Natural killer cell (primary cell): ENCODE data around the gene ZNF518A. TPM values are rescaled to one million over a fixed set of nuclear protein-coding genes. Genes with fewer than 3 reads are reported as not detected.

Experiments used
- ATAC-seq, 3 donors: fragments of 150-1000 bp in 2 of 3; fragments of 200-7000 bp in 1 of 3; cut with Tn5 transposase; 1 replicate in 1 of 3; 2 replicates in 2 of 3; pipeline ENCODE4 v1.10.0; 2021; ENCODE audit warnings: mild to moderate bottlenecking in 2 of 3, moderate library complexity in 2 of 3
- DNase-seq, 2 donors: peaks; one replicate each; pipeline versions ENCODE4 v3.0.0 to v3.0.0-alpha.2; 2013 to 2021; ENCODE audit warnings: mixed read lengths in 1 of 2
- H3K27ac ChIP-seq: one replicate; pipeline ENCODE4 v1.5.1; 2013; ENCODE audit warnings: mild to moderate bottlenecking, low read length
- H3K27me3 ChIP-seq: one replicate; pipeline ENCODE4 v1.6.1; 2013; ENCODE audit warnings: low read length; ENCODE audit not compliant: control insufficient read depth, insufficient read depth
- H3K36me3 ChIP-seq: one replicate; pipeline ENCODE4 v1.6.1; 2013; ENCODE audit warnings: low read length; ENCODE audit not compliant: control insufficient read depth, insufficient read depth
- H3K4me1 ChIP-seq: one replicate; pipeline ENCODE4 v1.6.1; 2013; ENCODE audit warnings: low read length; ENCODE audit not compliant: control insufficient read depth, insufficient read depth
- H3K4me3 ChIP-seq: one replicate; pipeline ENCODE4 v1.5.1; 2013; ENCODE audit warnings: low read length
- H3K9me3 ChIP-seq: one replicate; pipeline ENCODE4 v1.6.1; 2013; ENCODE audit warnings: low read length; ENCODE audit not compliant: control insufficient read depth, insufficient read depth
- H3K27ac Mint-ChIP-seq, 2 donors: one replicate each; pipeline ENCODE4 v1.8.0; 2022; ENCODE audit warnings: mild to moderate bottlenecking in 2 of 2, mixed read lengths in 2 of 2, moderate library complexity in 1 of 2
- H3K27me3 Mint-ChIP-seq, 2 donors: one replicate each; pipeline ENCODE4 v1.8.0; 2022; ENCODE audit warnings: low read depth in 2 of 2, mixed read lengths in 2 of 2
- H3K36me3 Mint-ChIP-seq: one replicate; pipeline ENCODE4 v1.8.0; 2022; ENCODE audit warnings: mixed read lengths
- H3K4me1 Mint-ChIP-seq, 2 donors: one replicate each; pipeline ENCODE4 v1.8.0; 2022; ENCODE audit warnings: mixed read lengths in 2 of 2
- H3K4me3 Mint-ChIP-seq: one replicate; pipeline ENCODE4 v1.8.0; 2022; ENCODE audit warnings: mild to moderate bottlenecking, moderate library complexity, mixed read lengths
- H3K9me3 Mint-ChIP-seq, 2 donors: one replicate each; pipeline ENCODE4 v1.8.0; 2022; ENCODE audit warnings: mixed read lengths in 2 of 2
- CTCF ChIP-seq: fragments of 200-600 bp; IDR thresholded peaks from one replicate; pipeline ENCODE4 v1.8.0; 2022; ENCODE audit warnings: antibody characterized with exemption
- WGBS: methylation state at CpG from one replicate; pipeline ENCODE4 v1.1.7; 2013; ENCODE audit warnings: missing lambda C conversion rate; ENCODE audit not compliant: insufficient coverage; 5-methylcytosine and 5-hydroxymethylcytosine counted together
- intact Hi-C: fragments of 100-400 bp; cut with micrococcal nuclease; formaldehyde crosslinking; loops from one replicate; pipeline ENCODE4 v1.14.2; 2022
- total RNA-seq, 4 donors: library from RNA; stranded (reverse); fragments of 120-200 nt in 1 of 4; gene quantifications; one replicate each; pipeline versions ENCODE4 v1.2.3 to v1.2.4, GENCODE V29; 2013 to 2022

ZNF518A gene
- total RNA-seq, 3 donors from 2014 or later (not counting 1 experiment from before 2014, with no cell fraction given), result 17.6 to 34.7 (median 21.8) TPM

DNA sequence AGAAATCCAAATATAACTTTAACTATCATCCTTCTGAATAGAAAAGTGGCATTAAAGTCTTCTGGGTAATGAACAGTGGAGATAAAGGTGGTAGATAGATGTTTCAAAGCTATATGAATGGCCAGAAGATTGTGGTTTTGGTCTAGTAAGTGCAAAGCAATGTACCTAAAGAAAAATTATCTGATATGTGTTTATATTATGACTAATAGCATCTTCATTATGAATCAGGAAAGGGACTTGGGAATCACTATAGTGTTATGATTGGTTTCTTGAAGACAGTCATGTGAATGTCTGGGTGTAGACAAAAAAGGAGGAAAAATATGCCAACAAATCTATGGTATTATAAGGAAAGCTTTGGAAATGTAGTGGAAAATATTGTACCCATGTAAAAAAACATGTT is 3.0 kb downstream of the ZNF518A start:
- peaks cover 5% of the 10 kb centered on the region for H3K9me3 ChIP-seq
- no peak for ATAC-seq
- Mint-ChIP-seq H3K36me3 (peaks cover 10% of the 10 kb centered on the region), H3K27me3 (peaks cover 4 to 5% of the 10 kb centered on the region in 2 donors), H3K4me3 (no peak overlapping the region), H3K4me1 (peaks cover 32 to 34% of the 10 kb centered on the region in 2 donors), H3K9me3 (no peaks in the 10 kb centered on the region), H3K27ac (no peak overlapping the region)
- H3K4me3 ChIP-seq, result no peak overlapping the region
- H3K27ac ChIP-seq, result no peak overlapping the region
- H3K4me1 ChIP-seq, result peaks cover 10% of the 10 kb centered on the region
- peaks cover 6% of the 10 kb centered on the region for H3K27me3 ChIP-seq
- peaks cover 45% of the 10 kb centered on the region for H3K36me3 ChIP-seq
- intact Hi-C loops, result loop anchor here (5.0 kb wide), 1 partner anchor 91 kb away; the partner anchor contains the start of gene CCNJ
- DNase-seq, result no peak
- TF ChIP-seq CTCF, result no peak

DNA sequence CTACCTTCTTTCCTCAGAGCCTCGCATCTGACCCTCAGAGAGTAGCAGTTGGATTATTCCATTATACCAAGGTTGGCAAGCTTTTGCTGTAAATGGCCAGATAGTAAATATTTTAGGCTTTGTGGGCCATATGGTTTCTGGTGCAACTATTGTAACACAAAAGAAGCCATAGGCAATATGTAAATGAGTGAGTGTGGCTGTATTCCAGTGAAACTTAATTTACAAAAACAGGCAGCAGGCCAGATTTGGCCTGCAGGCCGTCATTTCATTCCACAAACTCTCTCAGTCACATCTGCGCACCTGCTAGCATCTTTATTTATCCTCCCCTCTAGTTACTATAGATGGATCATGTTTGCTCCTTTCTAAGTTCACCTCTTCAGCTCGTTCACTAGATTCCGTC is 6.7 kb downstream of the ZNF518A start:
- no peaks in the 10 kb centered on the region for H3K4me1 ChIP-seq

GRCh38 chr10:96137567-96137966 is 7.5 kb downstream of the ZNF518A start:
- Histone ChIP-seq H3K4me3 (no peak overlapping the region), H3K36me3 (peaks cover 52% of the 10 kb centered on the region), H3K9me3 (no peaks in the 10 kb centered on the region), H3K27ac (no peak overlapping the region), H3K27me3 (no peaks in the 10 kb centered on the region), H3K4me1 (no peaks in the 10 kb centered on the region)
- intact Hi-C loops, result no loop called here
- 96% methylated on average over 2 of the region's 2 CpGs for WGBS
- Mint-ChIP-seq H3K27me3 (no peaks in the 10 kb centered on the region), H3K9me3 (no peaks in the 10 kb centered on the region), H3K27ac (no peak overlapping the region), H3K4me1 (peaks cover 8 to 18% of the 10 kb centered on the region in 2 donors), H3K36me3 (peaks cover 22% of the 10 kb centered on the region), H3K4me3 (no peak overlapping the region)
- ATAC-seq (no peak), DNase-seq (no peak)
- TF ChIP-seq CTCF, result no peak

More for the DNA sequence above, 6.7 kb downstream of the ZNF518A start:
- H3K36me3 ChIP-seq, result peaks cover 49% of the 10 kb centered on the region
- Mint-ChIP-seq H3K36me3 (peaks cover 22% of the 10 kb centered on the region), H3K4me3 (no peak overlapping the region), H3K4me1 (peaks cover 12 to 22% of the 10 kb centered on the region in 2 donors), H3K9me3 (no peaks in the 10 kb centered on the region), H3K27me3 (no peaks in the 10 kb centered on the region), H3K27ac (no peak overlapping the region)
- H3K27me3 ChIP-seq, result no peaks in the 10 kb centered on the region
- intact Hi-C loops, result no loop called here
- H3K9me3 ChIP-seq, result no peaks in the 10 kb centered on the region
- ATAC-seq, result no peak
- no peak overlapping the region for H3K4me3 ChIP-seq
- DNase-seq, result no peak
- no peak for TF ChIP-seq CTCF
- WGBS, result 97% methylated on average over 5 of the region's 5 CpGs
- no peak overlapping the region for H3K27ac ChIP-seq

- Histone ChIP-seq H3K4me3 (no peak overlapping the region), H3K9me3 (no peaks in the 10 kb centered on the region), H3K27ac (no peak overlapping the region), H3K4me1 (no peaks in the 10 kb centered on the region), H3K27me3 (no peaks in the 10 kb centered on the region), H3K36me3 (peaks cover 51% of the 10 kb centered on the region)
- Mint-ChIP-seq H3K36me3 (peaks cover 26% of the 10 kb centered on the region), H3K4me1 (peaks cover 8 to 18% of the 10 kb centered on the region in 2 donors), H3K27me3 (no peaks in the 10 kb centered on the region), H3K4me3 (no peak overlapping the region), H3K9me3 (no peaks in the 10 kb centered on the region), H3K27ac (no peak overlapping the region)
- DNase-seq, result no peak
- TF ChIP-seq CTCF, result no peak
- 64% methylated on average over 1 of the region's 1 CpG for WGBS
- ATAC-seq, result no peak
- intact Hi-C loops, result no loop called here
Observed at GRCh38 chr10:96138102-96138501, 8.0 kb downstream of the ZNF518A start.
